Transverse colon (tissue), 4 donors: ENCODE measurements around the gene NR2C1. TPM values are rescaled to one million over a fixed set of nuclear protein-coding genes. Genes with fewer than 3 reads are reported as not detected.

Experiments used
- DNase-seq: peaks from one replicate; pipeline ENCODE4 v3.0.0-alpha.2; 2019
- H3K27ac ChIP-seq, 4 donors: fragments of 200-600 bp; sonication (generic); 2 replicates each; pipeline ENCODE4 v1.5.1; 2016 to 2018; ENCODE audit warnings: inconsistent platforms in 4 of 4
- H3K27me3 ChIP-seq: fragments of 200-600 bp; sonication (generic); 2 replicates; pipeline ENCODE4 v1.5.1; 2017; ENCODE audit warnings: inconsistent platforms
- H3K36me3 ChIP-seq, 4 donors: fragments of 200-600 bp; sonication (generic); 2 replicates each; pipeline ENCODE4 v1.5.1; 2017 to 2019; ENCODE audit warnings: inconsistent platforms in 4 of 4
- H3K4me1 ChIP-seq, 4 donors: fragments of 200-600 bp; sonication (generic); 2 replicates each; pipeline ENCODE4 v1.5.1; 2017 to 2020; ENCODE audit warnings: inconsistent platforms in 4 of 4
- H3K4me3 ChIP-seq, 4 donors: fragments of 200-600 bp; sonication (generic); 1 replicate in 1 of 4; 2 replicates in 3 of 4; pipeline versions ENCODE4 v1.5.1 to v1.6.1; 2017 to 2019; ENCODE audit warnings: inconsistent platforms in 4 of 4
- H3K9me3 ChIP-seq, 2 donors: fragments of 200-600 bp; sonication (generic); 2 replicates each; pipeline ENCODE4 v1.5.1; 2017 to 2019; ENCODE audit warnings: inconsistent platforms in 2 of 2
- CTCF ChIP-seq, 5 experiments: fragments of 200-600 bp in 3 of 5; fragments of 450-650 bp in 2 of 5; sonication (generic) in 3 of 5; IDR thresholded peaks; 1 replicate in 2 of 5; 2 replicates in 3 of 5; pipeline ENCODE4 v1.5.1; 2016 to 2017; ENCODE audit warnings: antibody characterized with exemption in 5 of 5, inconsistent platforms in 3 of 5, mild to moderate bottlenecking in 2 of 5, moderate library complexity in 1 of 5
- EP300 ChIP-seq: sonication (generic); formaldehyde crosslinking; IDR thresholded peaks from one replicate; pipeline ENCODE4 v1.6.1; 2017; ENCODE audit warnings: antibody characterized with exemption, low read depth
- POLR2A ChIP-seq: fragments of 450-650 bp; IDR thresholded peaks from one replicate; pipeline ENCODE4 v1.6.1; 2016; ENCODE audit warnings: antibody characterized with exemption, mild to moderate bottlenecking, moderate library complexity
- POLR2AphosphoS5 ChIP-seq, 3 donors: sonication (generic); formaldehyde crosslinking; IDR thresholded peaks; one replicate each; pipeline ENCODE4 v1.6.1; 2016; ENCODE audit warnings: antibody characterized with exemption in 3 of 3
- WGBS, 2 donors: methylation state at CpG; one replicate each; pipeline ENCODE4 v1.1.5; 2018; ENCODE audit warnings: low coverage in 1 of 2; 5-methylcytosine and 5-hydroxymethylcytosine counted together
- in situ Hi-C, 4 donors: fragments of 200-750 bp; cut with MboI; loops; one replicate each; pipeline versions ENCODE4 v1.15.0 to v1.15.1; 2017; ENCODE audit warnings: low sequenced_read_pairs in 3 of 4, low pct_ligation_motif_present in 1 of 4, low pct_unique_long_range_greater_than_20kb in 1 of 4
- intact Hi-C: fragments of 100-400 bp; cut with DNase I; formaldehyde crosslinking; loops from one replicate; pipeline ENCODE4 v1.15.1; 2023; ENCODE audit warnings: low total_unique reads
- total RNA-seq, 4 donors: library from RNA; depleted of rRNA; stranded (reverse); fragments of >200 nt; gene quantifications; one replicate each; pipeline ENCODE4 v1.1.0, GENCODE V29; 2016

The NR2C1 gene
- total RNA-seq, 4 donors from 2014 or later = 25.1 to 157 (median 46.0) TPM

GRCh38 chr12:95037906-95038305 lies 35.5 kb downstream of the NR2C1 start:
- H3K4me1 ChIP-seq = no peaks in the 10 kb centered on the region
- no peak for DNase-seq
- intact Hi-C loops (no loop called here), in situ Hi-C loops (no loop called here)
- H3K36me3 ChIP-seq = peaks cover 0 to 47% (median 7%) of the 10 kb centered on the region in 4 donors
- TF ChIP-seq EP300 (no peak), POLR2AphosphoS5 (IDR thresholded peaks at IDR 0.05) (no peak), CTCF (IDR thresholded peaks at IDR 0.05) (no peak), POLR2A (no peak)
- no peak overlapping the region for H3K4me3 ChIP-seq
- WGBS, 2 donors = 80 to 86% methylated on average over 2 of the region's 2 CpGs
- H3K9me3 ChIP-seq = no peaks in the 10 kb centered on the region
- no peak overlapping the region for H3K27ac ChIP-seq
- no peaks in the 10 kb centered on the region for H3K27me3 ChIP-seq

- TF ChIP-seq POLR2AphosphoS5 (IDR thresholded peaks at IDR 0.05) (no peak), CTCF (IDR thresholded peaks at IDR 0.05) (no peak), POLR2A (no peak), EP300 (no peak)
- Histone ChIP-seq H3K4me3 (no peak overlapping the region), H3K27me3 (no peaks in the 10 kb centered on the region), H3K9me3 (no peaks in the 10 kb centered on the region), H3K4me1 (no peaks in the 10 kb centered on the region), H3K36me3 (peaks cover 0 to 30% (median 11%) of the 10 kb centered on the region in 4 donors), H3K27ac (no peak overlapping the region)
- no peak for DNase-seq
- intact Hi-C loops = no loop called here
- in situ Hi-C loops = no loop called here
- WGBS, 2 donors = 100% methylated on average over 1 of the region's 1 CpG
These were observed 38.7 kb downstream of the NR2C1 start for GRCh38 chr12:95034750-95035149.

GRCh38 chr12:95022477-95022876 lies 50.9 kb downstream of the NR2C1 start:
- Histone ChIP-seq H3K27me3 (no peaks in the 10 kb centered on the region), H3K27ac (no peak overlapping the region), H3K4me3 (no peak overlapping the region), H3K9me3 (no peaks in the 10 kb centered on the region), H3K4me1 (no peaks in the 10 kb centered on the region), H3K36me3 (peaks cover 0 to 15% (median 6%) of the 10 kb centered on the region in 4 donors)
- TF ChIP-seq POLR2A = no peak
- no peak for TF ChIP-seq POLR2AphosphoS5 (IDR thresholded peaks at IDR 0.05)
- TF ChIP-seq CTCF (IDR thresholded peaks at IDR 0.05) = no peak
- no peak for TF ChIP-seq EP300
- DNase-seq = no peak
- WGBS, 2 donors = 88 to 90% methylated on average over 2 of the region's 2 CpGs
- intact Hi-C loops (no loop called here), in situ Hi-C loops (no loop called here)

GRCh38 chr12:95017482-95017881 lies 55.9 kb downstream of the NR2C1 start:
- Histone ChIP-seq H3K27me3 (no peaks in the 10 kb centered on the region), H3K4me3 (no peak overlapping the region), H3K9me3 (no peaks in the 10 kb centered on the region), H3K36me3 (peaks cover 0 to 5% (median under 1%) of the 10 kb centered on the region in 4 donors), H3K4me1 (no peaks in the 10 kb centered on the region), H3K27ac (no peak overlapping the region)
- intact Hi-C loops = no loop called here
- no peak for DNase-seq
- no peak for TF ChIP-seq CTCF (IDR thresholded peaks at IDR 0.05)
- TF ChIP-seq POLR2A = no peak
- TF ChIP-seq POLR2AphosphoS5 (IDR thresholded peaks at IDR 0.05) = no peak
- TF ChIP-seq EP300 = no peak
- in situ Hi-C loops = no loop called here
- 38 to 82% methylated on average over 1 of the region's 1 CpG for WGBS, 2 donors
